ENCODE measurements around the gene OTOGL.
"Not testable (repeated sequence)": the region's sequence is repeated elsewhere in the genome, so short reads cannot be mapped to it uniquely, and the experiment has no call there.

OTOGL gene

GRCh38 chr12:80135624-80136023, 36.3 kb downstream of the OTOGL start:
- DNase-seq (ENCODE audit: low read depth): no peak

- no peak for DNase-seq (ENCODE audit: low read depth)
Observed at GRCh38 chr12:80140005-80140404, 40.7 kb downstream of the OTOGL start.

GRCh38 chr12:80142640-80143039, 43.3 kb downstream of the OTOGL start:
- no peak for DNase-seq (ENCODE audit: low read depth)

- DNase-seq (ENCODE audit: low read depth): no peak
Observed at GRCh38 chr12:80143537-80143936, 44.2 kb downstream of the OTOGL start.

GRCh38 chr12:80149547-80150313, 50.4 kb downstream of the OTOGL start:
- not testable (repeated sequence) for DNase-seq (ENCODE audit: low read depth)

GRCh38 chr12:80151131-80151530, 51.8 kb downstream of the OTOGL start:
- DNase-seq (ENCODE audit: low read depth): no peak

- DNase-seq (ENCODE audit: low read depth): no peak
Observed at GRCh38 chr12:80154261-80154660, 54.9 kb downstream of the OTOGL start.

GRCh38 chr12:80156306-80156705, 57.0 kb downstream of the OTOGL start:
- no peak for DNase-seq (ENCODE audit: low read depth)

- no peak for DNase-seq (ENCODE audit: low read depth)
Observed at GRCh38 chr12:80157645-80158044, 58.3 kb downstream of the OTOGL start.

GRCh38 chr12:80161612-80162011, 62.3 kb downstream of the OTOGL start:
- no peak for DNase-seq (ENCODE audit: low read depth)

- no peak for DNase-seq (ENCODE audit: low read depth)
Observed at GRCh38 chr12:80162177-80162576, 62.8 kb downstream of the OTOGL start.

GRCh38 chr12:80165746-80166145, 66.4 kb downstream of the OTOGL start:
- no peak for DNase-seq (ENCODE audit: low read depth)

- DNase-seq (ENCODE audit: low read depth): no peak
Observed at GRCh38 chr12:80166751-80167150, 67.4 kb downstream of the OTOGL start.

- no peak for DNase-seq (ENCODE audit: low read depth)
Observed at GRCh38 chr12:80168936-80169335, 69.6 kb downstream of the OTOGL start.

GRCh38 chr12:80170915-80171314, 71.6 kb downstream of the OTOGL start:
- no peak for DNase-seq (ENCODE audit: low read depth)

GRCh38 chr12:80173083-80173864, 73.9 kb downstream of the OTOGL start:
- no peak for DNase-seq (ENCODE audit: low read depth)

GRCh38 chr12:80175307-80175930, 76.1 kb downstream of the OTOGL start:
- DNase-seq (ENCODE audit: low read depth): no peak

GRCh38 chr12:80176706-80177105, 77.4 kb downstream of the OTOGL start:
- DNase-seq (ENCODE audit: low read depth): no peak

- DNase-seq (ENCODE audit: low read depth): peak; percentile 7
Observed at GRCh38 chr12:80178846-80179245, 79.5 kb downstream of the OTOGL start.

- no peak for DNase-seq (ENCODE audit: low read depth)
Observed at GRCh38 chr12:80183939-80184338, 84.6 kb downstream of the OTOGL start.

- DNase-seq (ENCODE audit: low read depth): no peak
Observed at GRCh38 chr12:80184926-80185325, 85.6 kb downstream of the OTOGL start.

GRCh38 chr12:80186727-80187217, 87.4 kb downstream of the OTOGL start:
- no peak for DNase-seq (ENCODE audit: low read depth)

- DNase-seq (ENCODE audit: low read depth): no peak
Observed at GRCh38 chr12:80187660-80188090, 88.3 kb downstream of the OTOGL start.

Data from stimulated activated CD8-positive, alpha-beta memory T cell treated with anti-CD3 and anti-CD28 coated beads, Interleukin-4, amount 100 ng/mL, for 24 hours (primary cell).